HCT116 (cell line): ENCODE results near the gene GJA1. TPM values are rescaled to one million over a fixed set of nuclear protein-coding genes. Genes with fewer than 3 reads are reported as not detected.

Experiments used
- ATAC-seq: fragments of 200-7000 bp; cut with Tn5 transposase; 2 replicates; pipeline ENCODE4 v1.9.1; 2020; ENCODE audit warnings: mild to moderate bottlenecking, moderate library complexity
- BruUV-seq: library from RNA; stranded (reverse); fragments of 400-500 nt; replicated peaks from 2 replicates; lab custom pipeline; 2021; lab: Mats Ljungman, UMichigan
- CTCF ChIA-PET: fragments of 300-600 bp; sonication (Branson Sonifier 250); formaldehyde crosslinking; loops from one replicate; lab custom pipeline; 2021; ENCODE audit warnings: antibody characterized with exemption; lab: Charles Lee
- POLR2A ChIA-PET: fragments of 300-600, 350-600 bp; sonication (Branson Sonifier 250); formaldehyde crosslinking; loops from one replicate; lab custom pipeline; 2021; ENCODE audit warnings: antibody characterized with exemption; lab: Charles Lee
- RAD21 ChIA-PET, 2 experiments: fragments of 300-600 bp; sonication (Branson Sonifier 250); formaldehyde crosslinking; loops; one replicate each; lab custom pipeline; 2023; ENCODE audit warnings: low total read pairs in 2 of 2; ENCODE audit not compliant: uncharacterized antibody in 2 of 2, unreplicated experiment in 2 of 2, low non-redundant PET in 1 of 2; lab: Charles Lee
- DNase-seq: peaks from one replicate; pipeline ENCODE4 v3.0.0-alpha.2; 2010; ENCODE audit warnings: low read depth, low spot score
- H2AFZ ChIP-seq: fragments of 200-600 bp; shearing (Covaris generic), sonication (generic); 2 replicates; pipeline ENCODE4 v1.6.1; 2017; ENCODE audit warnings: low read depth, mixed run types, mixed read lengths, antibody characterized with exemption, low read length; ENCODE audit not compliant: poor library complexity, severe bottlenecking
- H3K27ac ChIP-seq: 2 replicates; pipeline ENCODE4 v1.5.1; 2012; ENCODE audit warnings: low read depth, low read length
- H3K27me3 ChIP-seq: fragments of 200-600 bp; sonication (generic); 2 replicates; pipeline ENCODE4 v1.6.1; 2016; ENCODE audit warnings: mixed run types, low read length, mixed read lengths; ENCODE audit not compliant: insufficient read depth
- H3K36me3 ChIP-seq, 2 experiments: fragments of 200-500 bp in 1 of 2; fragments of 200-600 bp in 1 of 2; sonication (Bioruptor generic) in 1 of 2; sonication (generic) in 1 of 2; 2 replicates each; pipeline versions ENCODE4 v1.5.1 to v1.6.1; 2014 to 2016; ENCODE audit warnings: low read length in 2 of 2, inconsistent platforms in 1 of 2, mixed read lengths in 1 of 2, mixed run types in 1 of 2; ENCODE audit not compliant: insufficient read depth in 2 of 2, control insufficient read depth in 1 of 2
- H3K4me1 ChIP-seq, 2 experiments: fragments of 200-600 bp in 1 of 2; sonication (generic) in 1 of 2; 2 replicates each; pipeline versions ENCODE4 v1.5.1 to v1.6.1; 2012 to 2017; ENCODE audit warnings: low read length in 2 of 2, inconsistent platforms in 1 of 2, mild to moderate bottlenecking in 1 of 2, mixed read lengths in 1 of 2, mixed run types in 1 of 2, moderate library complexity in 1 of 2; ENCODE audit not compliant: insufficient read depth in 2 of 2, control insufficient read depth in 1 of 2
- H3K4me2 ChIP-seq: fragments of 200-600 bp; sonication (generic); 2 replicates; pipeline ENCODE4 v1.6.1; 2017; ENCODE audit warnings: mixed run types, low read length, mixed read lengths
- H3K4me3 ChIP-seq, 2 experiments: fragments of 200-600 bp in 1 of 2; sonication (generic) in 1 of 2; replicated peaks in 1 of 2; 2 replicates each; pipeline ENCODE4 v1.5.1; 2011 to 2016; ENCODE audit warnings: low read length in 2 of 2, control low read depth in 1 of 2, low read depth in 1 of 2, mild to moderate bottlenecking in 1 of 2, mixed read lengths in 1 of 2, mixed run types in 1 of 2
- H3K79me2 ChIP-seq: fragments of 200-600 bp; sonication (generic); 2 replicates; pipeline ENCODE4 v1.6.1; 2017; ENCODE audit warnings: mild to moderate bottlenecking, mixed run types, low read length, moderate library complexity, mixed read lengths; ENCODE audit not compliant: insufficient read depth
- H3K9ac ChIP-seq: fragments of 200-600 bp; sonication (generic); 2 replicates; pipeline ENCODE4 v1.6.1; 2016; ENCODE audit warnings: low read length, mixed read lengths
- H3K9me2 ChIP-seq: fragments of 200-600 bp; sonication (generic), shearing (Covaris generic); 2 replicates; pipeline ENCODE4 v1.6.1; 2017; ENCODE audit warnings: mixed run types, mild to moderate bottlenecking, moderate library complexity; ENCODE audit not compliant: insufficient read depth
- H3K9me3 ChIP-seq, 2 experiments: fragments of 200-500 bp in 1 of 2; fragments of 200-600 bp in 1 of 2; sonication (Bioruptor generic) in 1 of 2; sonication (generic) in 1 of 2; 2 replicates each; pipeline ENCODE4 v1.6.1; 2014 to 2017; ENCODE audit warnings: low read length in 2 of 2, mixed read lengths in 2 of 2, inconsistent platforms in 1 of 2, low read depth in 1 of 2, mild to moderate bottlenecking in 1 of 2, mixed run types in 1 of 2, moderate library complexity in 1 of 2; ENCODE audit not compliant: control insufficient read depth in 1 of 2, insufficient read depth in 1 of 2
- H4K20me1 ChIP-seq: fragments of 200-600 bp; sonication (generic), shearing (Covaris generic); 2 replicates; pipeline ENCODE4 v1.6.1; 2017; ENCODE audit warnings: mixed run types, mild to moderate bottlenecking, moderate library complexity; ENCODE audit not compliant: insufficient read depth
- CBX3 ChIP-seq: IDR thresholded peaks from 2 replicates; pipeline ENCODE4 v1.6.1; 2012; ENCODE audit warnings: low read depth
- ELF1 ChIP-seq: IDR thresholded peaks from 2 replicates; pipeline ENCODE4 v1.6.1; 2012; ENCODE audit warnings: low read depth, borderline replicate concordance
- EZH2phosphoT487 ChIP-seq: fragments of 200-600 bp; IDR thresholded peaks from 2 replicates; pipeline ENCODE4 v1.6.1; 2018; ENCODE audit warnings: antibody characterized with exemption, borderline replicate concordance
- FOSL1 ChIP-seq: IDR thresholded peaks from 2 replicates; pipeline ENCODE4 v1.6.1; 2012; ENCODE audit warnings: low read depth
- JUND ChIP-seq: IDR thresholded peaks from 2 replicates; pipeline ENCODE4 v1.6.1; 2012
- POLR2A ChIP-seq: IDR thresholded peaks from 2 replicates; pipeline ENCODE4 v1.7.0; 2011; ENCODE audit warnings: borderline replicate concordance; ENCODE audit not compliant: insufficient read depth, insufficient read length; ENCODE audit errors: extremely low read depth
- RAD21 ChIP-seq: IDR thresholded peaks from 2 replicates; pipeline ENCODE4 v1.6.1; 2012; ENCODE audit warnings: low read depth, mild to moderate bottlenecking
- SP1 ChIP-seq: IDR thresholded peaks from 2 replicates; pipeline ENCODE4 v1.6.1; 2012; ENCODE audit warnings: low read depth
- YY1 ChIP-seq: IDR thresholded peaks from 2 replicates; pipeline ENCODE4 v1.6.1; 2011; ENCODE audit warnings: low read length, low read depth, moderate library complexity, mild to moderate bottlenecking; ENCODE audit not compliant: insufficient replicate concordance; ENCODE audit errors: extremely low read depth
- ZNF274 ChIP-seq: fragments of 200-500 bp; sonication (Bioruptor generic); IDR thresholded peaks from 2 replicates; pipeline ENCODE4 v1.6.1; 2014; ENCODE audit warnings: mild to moderate bottlenecking, low read depth, low read length, inconsistent platforms
- intact Hi-C: fragments of 100-400 bp; cut with micrococcal nuclease; formaldehyde crosslinking; loops from 2 replicates; pipeline ENCODE4 v1.10.0; 2022
- total RNA-seq: library from RNA; stranded (reverse); gene quantifications from one replicate; pipeline ENCODE4 v1.2.1, GENCODE V29; 2021; ENCODE audit not compliant: unreplicated experiment
- TF ChIP-seq, protein P1 (sequence below): IDR thresholded peaks from 2 replicates; pipeline ENCODE4 v1.6.1; 2011; ENCODE audit warnings: mild to moderate bottlenecking, low read length, moderate library complexity; ENCODE audit not compliant: insufficient replicate concordance; ENCODE audit errors: extremely low read depth
- TF ChIP-seq, protein P2 (sequence below): IDR thresholded peaks from 2 replicates; pipeline ENCODE4 v1.6.1; 2012
- TF ChIP-seq, protein P3 (sequence below): IDR thresholded peaks from 2 replicates; pipeline ENCODE4 v1.6.1; 2012; ENCODE audit warnings: low read depth
- TF ChIP-seq, protein P4 (sequence below), 3 experiments: fragments of 200-600 bp in 1 of 3; sonication (generic) in 1 of 3; IDR thresholded peaks in 2 of 3; conservative IDR thresholded peaks in 1 of 3; 2 replicates each; pipeline ENCODE4 v1.5.1; 2012 to 2017; ENCODE audit warnings: low read depth in 2 of 3, low read length in 2 of 3, antibody characterized with exemption in 1 of 3, borderline replicate concordance in 1 of 3, control low read depth in 1 of 3, mild to moderate bottlenecking in 1 of 3, mixed read lengths in 1 of 3, mixed run types in 1 of 3, moderate library complexity in 1 of 3; ENCODE audit not compliant: insufficient read depth in 1 of 3

Gene GJA1
- total RNA-seq, 1 experiment from 2014 or later: 1.1 TPM

DNA sequence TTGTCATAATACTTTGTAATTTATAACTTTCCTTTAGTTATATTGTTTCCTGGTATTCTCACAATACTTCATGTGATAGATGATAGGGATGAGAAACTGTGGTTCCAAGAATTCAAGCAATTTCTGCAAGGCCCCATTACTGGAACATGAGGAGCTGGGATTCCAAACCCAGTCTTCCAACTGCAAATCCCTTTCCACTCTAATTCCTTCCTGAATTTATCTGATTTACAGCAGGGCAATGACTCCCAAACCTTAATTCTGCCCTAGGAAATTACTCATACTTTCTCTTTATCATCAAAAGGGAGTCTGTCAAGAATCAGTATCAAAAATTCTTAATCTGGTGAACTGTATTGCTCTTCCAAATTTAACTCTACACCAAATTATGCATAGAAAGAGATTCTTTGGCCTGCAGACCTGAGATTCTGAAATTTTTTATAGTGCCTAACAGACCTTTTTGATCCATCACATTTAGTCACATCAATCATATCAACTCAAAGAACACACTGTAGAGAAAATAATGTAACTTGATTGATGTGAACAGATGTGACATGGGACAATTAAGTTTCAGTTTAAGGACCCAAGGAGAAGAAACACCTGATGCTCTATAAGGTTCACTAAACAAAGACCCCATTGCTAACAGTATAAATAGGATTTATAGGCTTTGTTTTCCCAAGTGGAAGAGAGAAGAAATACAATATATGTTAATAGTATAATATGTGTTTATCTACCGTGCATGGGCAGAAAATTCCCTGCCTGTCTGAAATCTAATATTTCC lies 41.5 kb upstream of the GJA1 start (continued):
- TF ChIP-seq, protein P1, sequence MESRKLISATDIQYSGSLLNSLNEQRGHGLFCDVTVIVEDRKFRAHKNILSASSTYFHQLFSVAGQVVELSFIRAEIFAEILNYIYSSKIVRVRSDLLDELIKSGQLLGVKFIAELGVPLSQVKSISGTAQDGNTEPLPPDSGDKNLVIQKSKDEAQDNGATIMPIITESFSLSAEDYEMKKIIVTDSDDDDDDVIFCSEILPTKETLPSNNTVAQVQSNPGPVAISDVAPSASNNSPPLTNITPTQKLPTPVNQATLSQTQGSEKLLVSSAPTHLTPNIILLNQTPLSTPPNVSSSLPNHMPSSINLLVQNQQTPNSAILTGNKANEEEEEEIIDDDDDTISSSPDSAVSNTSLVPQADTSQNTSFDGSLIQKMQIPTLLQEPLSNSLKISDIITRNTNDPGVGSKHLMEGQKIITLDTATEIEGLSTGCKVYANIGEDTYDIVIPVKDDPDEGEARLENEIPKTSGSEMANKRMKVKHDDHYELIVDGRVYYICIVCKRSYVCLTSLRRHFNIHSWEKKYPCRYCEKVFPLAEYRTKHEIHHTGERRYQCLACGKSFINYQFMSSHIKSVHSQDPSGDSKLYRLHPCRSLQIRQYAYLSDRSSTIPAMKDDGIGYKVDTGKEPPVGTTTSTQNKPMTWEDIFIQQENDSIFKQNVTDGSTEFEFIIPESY: no peak
- TF ChIP-seq, protein P2, sequence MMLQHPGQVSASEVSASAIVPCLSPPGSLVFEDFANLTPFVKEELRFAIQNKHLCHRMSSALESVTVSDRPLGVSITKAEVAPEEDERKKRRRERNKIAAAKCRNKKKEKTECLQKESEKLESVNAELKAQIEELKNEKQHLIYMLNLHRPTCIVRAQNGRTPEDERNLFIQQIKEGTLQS: no peak
- TF ChIP-seq RAD21 (no peak), YY1 (no peak), JUND (no peak), CBX3 (no peak), FOSL1 (no peak)

DNA sequence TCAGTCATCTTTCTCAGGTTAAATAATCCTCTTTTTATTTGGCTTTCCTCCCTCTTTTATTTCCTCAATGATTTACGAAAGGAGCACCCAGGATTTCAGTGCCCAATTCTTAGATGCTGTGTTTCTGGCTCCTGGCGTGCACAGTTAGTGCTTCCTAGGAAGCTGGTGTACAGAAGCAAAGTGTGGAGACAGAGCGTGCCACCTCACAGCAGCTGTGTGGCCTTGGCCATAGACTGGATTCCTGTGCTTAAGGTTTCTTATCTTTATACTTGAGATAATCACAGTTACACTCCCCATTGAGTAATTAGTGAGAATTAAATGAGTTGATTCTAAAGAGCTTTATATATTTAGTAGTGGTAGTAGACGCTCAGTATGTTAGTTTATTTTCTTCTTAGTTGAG lies 39.7 kb upstream of the GJA1 start:
- Histone ChIP-seq H3K4me3 (no peak overlapping the region), H3K4me2 (no peak overlapping the region), H2AFZ (no peak overlapping the region), H3K9ac (no peak overlapping the region), H3K9me3 (no peaks in the 10 kb centered on the region), H3K36me3 (no peaks in the 10 kb centered on the region), H4K20me1 (no peaks in the 10 kb centered on the region), H3K4me1 (no peaks in the 10 kb centered on the region), H3K79me2 (no peaks in the 10 kb centered on the region), H3K27ac (no peak overlapping the region), H3K27me3 (no peaks in the 10 kb centered on the region), H3K9me2 (no peaks in the 10 kb centered on the region)
- BruUV-seq: no TSS peak
- DNase-seq: no peak
- CTCF ChIA-PET: no interaction called here
- intact Hi-C loops: no loop called here
- RAD21 ChIA-PET: no interaction called here
- POLR2A ChIA-PET: no interaction called here
- TF ChIP-seq, protein P3, sequence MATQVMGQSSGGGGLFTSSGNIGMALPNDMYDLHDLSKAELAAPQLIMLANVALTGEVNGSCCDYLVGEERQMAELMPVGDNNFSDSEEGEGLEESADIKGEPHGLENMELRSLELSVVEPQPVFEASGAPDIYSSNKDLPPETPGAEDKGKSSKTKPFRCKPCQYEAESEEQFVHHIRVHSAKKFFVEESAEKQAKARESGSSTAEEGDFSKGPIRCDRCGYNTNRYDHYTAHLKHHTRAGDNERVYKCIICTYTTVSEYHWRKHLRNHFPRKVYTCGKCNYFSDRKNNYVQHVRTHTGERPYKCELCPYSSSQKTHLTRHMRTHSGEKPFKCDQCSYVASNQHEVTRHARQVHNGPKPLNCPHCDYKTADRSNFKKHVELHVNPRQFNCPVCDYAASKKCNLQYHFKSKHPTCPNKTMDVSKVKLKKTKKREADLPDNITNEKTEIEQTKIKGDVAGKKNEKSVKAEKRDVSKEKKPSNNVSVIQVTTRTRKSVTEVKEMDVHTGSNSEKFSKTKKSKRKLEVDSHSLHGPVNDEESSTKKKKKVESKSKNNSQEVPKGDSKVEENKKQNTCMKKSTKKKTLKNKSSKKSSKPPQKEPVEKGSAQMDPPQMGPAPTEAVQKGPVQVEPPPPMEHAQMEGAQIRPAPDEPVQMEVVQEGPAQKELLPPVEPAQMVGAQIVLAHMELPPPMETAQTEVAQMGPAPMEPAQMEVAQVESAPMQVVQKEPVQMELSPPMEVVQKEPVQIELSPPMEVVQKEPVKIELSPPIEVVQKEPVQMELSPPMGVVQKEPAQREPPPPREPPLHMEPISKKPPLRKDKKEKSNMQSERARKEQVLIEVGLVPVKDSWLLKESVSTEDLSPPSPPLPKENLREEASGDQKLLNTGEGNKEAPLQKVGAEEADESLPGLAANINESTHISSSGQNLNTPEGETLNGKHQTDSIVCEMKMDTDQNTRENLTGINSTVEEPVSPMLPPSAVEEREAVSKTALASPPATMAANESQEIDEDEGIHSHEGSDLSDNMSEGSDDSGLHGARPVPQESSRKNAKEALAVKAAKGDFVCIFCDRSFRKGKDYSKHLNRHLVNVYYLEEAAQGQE: no peak
- TF ChIP-seq CBX3 (no peak), EZH2phosphoT487 (no peak), FOSL1 (no peak), ZNF274 (no peak), ELF1 (no peak), SP1 (no peak), POLR2A (no peak)
- TF ChIP-seq, protein P4, sequence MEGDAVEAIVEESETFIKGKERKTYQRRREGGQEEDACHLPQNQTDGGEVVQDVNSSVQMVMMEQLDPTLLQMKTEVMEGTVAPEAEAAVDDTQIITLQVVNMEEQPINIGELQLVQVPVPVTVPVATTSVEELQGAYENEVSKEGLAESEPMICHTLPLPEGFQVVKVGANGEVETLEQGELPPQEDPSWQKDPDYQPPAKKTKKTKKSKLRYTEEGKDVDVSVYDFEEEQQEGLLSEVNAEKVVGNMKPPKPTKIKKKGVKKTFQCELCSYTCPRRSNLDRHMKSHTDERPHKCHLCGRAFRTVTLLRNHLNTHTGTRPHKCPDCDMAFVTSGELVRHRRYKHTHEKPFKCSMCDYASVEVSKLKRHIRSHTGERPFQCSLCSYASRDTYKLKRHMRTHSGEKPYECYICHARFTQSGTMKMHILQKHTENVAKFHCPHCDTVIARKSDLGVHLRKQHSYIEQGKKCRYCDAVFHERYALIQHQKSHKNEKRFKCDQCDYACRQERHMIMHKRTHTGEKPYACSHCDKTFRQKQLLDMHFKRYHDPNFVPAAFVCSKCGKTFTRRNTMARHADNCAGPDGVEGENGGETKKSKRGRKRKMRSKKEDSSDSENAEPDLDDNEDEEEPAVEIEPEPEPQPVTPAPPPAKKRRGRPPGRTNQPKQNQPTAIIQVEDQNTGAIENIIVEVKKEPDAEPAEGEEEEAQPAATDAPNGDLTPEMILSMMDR (IDR thresholded peaks at IDR 0.05 in 2 of 3, conservative IDR thresholded peaks at IDR 0.05 in 1 of 3; ENCODE audit: borderline replicate concordance in 1 of 3, insufficient read depth in 1 of 3, low read depth in 2 of 3, low read length in 2 of 3): no peak
- ATAC-seq: no peak
